DND-41 (cell line): ENCODE measurements around the gene ZFYVE28.

ENCODE experiments used
- EZH2 ChIP-seq: IDR thresholded peaks from 3 replicates; pipeline ENCODE4 v1.6.1; 2012; ENCODE audit warnings: borderline replicate concordance, low read depth, mild to moderate bottlenecking, moderate library complexity, low read length, inconsistent platforms; ENCODE audit not compliant: severe bottlenecking
- TF ChIP-seq, protein P1 (sequence below): IDR thresholded peaks from 2 replicates; pipeline ENCODE4 v1.5.1; 2012; ENCODE audit warnings: borderline replicate concordance, low read length, moderate library complexity, mild to moderate bottlenecking; ENCODE audit not compliant: poor library complexity, severe bottlenecking; ENCODE audit errors: extremely low read depth

DNA sequence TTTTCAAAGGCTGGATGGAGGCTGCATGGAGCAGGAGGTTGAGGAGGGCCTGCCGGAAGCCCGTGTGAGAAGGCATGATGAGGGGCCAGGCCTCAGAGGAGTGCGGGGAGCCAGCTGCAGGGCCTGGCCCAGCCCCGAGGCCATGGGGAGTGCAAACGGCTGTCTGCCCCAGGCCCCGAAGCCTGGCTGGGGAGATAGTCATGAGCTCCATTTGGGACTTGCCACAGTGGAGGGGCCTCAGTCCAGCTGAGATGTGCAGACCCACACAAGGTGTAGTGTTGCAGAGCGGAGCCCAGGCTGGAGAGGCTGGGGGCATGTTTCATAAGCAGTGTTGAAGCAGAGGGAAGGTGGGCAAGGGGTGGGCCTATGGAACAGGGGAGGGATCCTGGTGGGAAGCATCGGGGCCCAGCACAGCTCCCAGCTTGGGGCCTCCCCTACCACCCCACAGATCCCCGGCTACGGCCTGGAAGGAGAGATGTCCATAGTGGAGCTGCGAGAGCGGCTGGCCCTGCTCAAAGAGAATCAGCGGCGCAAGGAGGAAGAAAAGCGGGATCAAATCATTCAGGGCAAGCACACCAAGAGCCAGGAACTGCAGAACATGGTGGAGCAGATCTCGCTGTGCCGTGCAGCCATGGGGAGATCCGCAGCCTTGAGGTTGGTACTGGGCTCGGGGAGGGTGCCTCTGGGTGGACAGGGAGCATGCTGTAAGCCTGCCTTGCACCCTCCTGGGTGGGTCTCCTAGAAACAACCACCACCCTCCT lies 41.3 kb upstream of the ZFYVE28 start:
- TF ChIP-seq, protein P1, sequence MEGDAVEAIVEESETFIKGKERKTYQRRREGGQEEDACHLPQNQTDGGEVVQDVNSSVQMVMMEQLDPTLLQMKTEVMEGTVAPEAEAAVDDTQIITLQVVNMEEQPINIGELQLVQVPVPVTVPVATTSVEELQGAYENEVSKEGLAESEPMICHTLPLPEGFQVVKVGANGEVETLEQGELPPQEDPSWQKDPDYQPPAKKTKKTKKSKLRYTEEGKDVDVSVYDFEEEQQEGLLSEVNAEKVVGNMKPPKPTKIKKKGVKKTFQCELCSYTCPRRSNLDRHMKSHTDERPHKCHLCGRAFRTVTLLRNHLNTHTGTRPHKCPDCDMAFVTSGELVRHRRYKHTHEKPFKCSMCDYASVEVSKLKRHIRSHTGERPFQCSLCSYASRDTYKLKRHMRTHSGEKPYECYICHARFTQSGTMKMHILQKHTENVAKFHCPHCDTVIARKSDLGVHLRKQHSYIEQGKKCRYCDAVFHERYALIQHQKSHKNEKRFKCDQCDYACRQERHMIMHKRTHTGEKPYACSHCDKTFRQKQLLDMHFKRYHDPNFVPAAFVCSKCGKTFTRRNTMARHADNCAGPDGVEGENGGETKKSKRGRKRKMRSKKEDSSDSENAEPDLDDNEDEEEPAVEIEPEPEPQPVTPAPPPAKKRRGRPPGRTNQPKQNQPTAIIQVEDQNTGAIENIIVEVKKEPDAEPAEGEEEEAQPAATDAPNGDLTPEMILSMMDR = no peak
- no peak for TF ChIP-seq EZH2
